ENCODE data around the gene CERKL.
A peak's percentile ranks its signal among the peaks of the same experiment; 100 is the strongest.

CERKL gene

GRCh38 chr2:181680937-181681811 is 24.3 kb upstream of the CERKL start:
- peaks cover 6% of the 10 kb centered on the region for H3K36me3 Mint-ChIP-seq
- peaks cover 52% of the 10 kb centered on the region for H3K4me1 Mint-ChIP-seq (ENCODE audit: low read depth)
- no peak overlapping the region for H3K27ac Mint-ChIP-seq
- peaks cover 6% of the 10 kb centered on the region for H3K9me3 Mint-ChIP-seq (ENCODE audit: low read depth)
- H3K27me3 Mint-ChIP-seq, result peaks cover 65% of the 10 kb centered on the region
- H3K4me3 Mint-ChIP-seq, result peak overlapping the region; percentile 66

GRCh38 chr2:181680055-181680936 is 23.4 kb upstream of the CERKL start, which contains the start of gene NEUROD1:
NEUROD1 (minus strand) TSS chr2:181680517; CDS start chr2:181678860, 1,657 bp downstream.
- Mint-ChIP-seq H3K4me3 (peak within 1 kb of the TSS; percentile 66), H3K27me3 (peaks cover 61% of the 10 kb centered on the region), H3K9me3 (ENCODE audit: low read depth) (peaks cover 6% of the 10 kb centered on the region), H3K27ac (no peak within 1 kb of the TSS), H3K4me1 (ENCODE audit: low read depth) (peaks cover 52% of the 10 kb centered on the region), H3K36me3 (peaks cover 6% of the 10 kb centered on the region)

- Mint-ChIP-seq H3K27ac (no peak overlapping the region), H3K4me1 (ENCODE audit: low read depth) (peaks cover 46% of the 10 kb centered on the region), H3K27me3 (peaks cover 59% of the 10 kb centered on the region), H3K9me3 (ENCODE audit: low read depth) (peaks cover 6% of the 10 kb centered on the region), H3K4me3 (no peak overlapping the region), H3K36me3 (peaks cover 6% of the 10 kb centered on the region)
Observed at GRCh38 chr2:181679544-181679979, 22.7 kb upstream of the CERKL start.

GRCh38 chr2:181678861-181679543 is 22.1 kb upstream of the CERKL start:
- H3K9me3 Mint-ChIP-seq (ENCODE audit: low read depth), result peaks cover 6% of the 10 kb centered on the region
- H3K4me1 Mint-ChIP-seq (ENCODE audit: low read depth), result peaks cover 42% of the 10 kb centered on the region
- H3K27me3 Mint-ChIP-seq, result peaks cover 58% of the 10 kb centered on the region
- peak overlapping the region; percentile 61 for H3K27ac Mint-ChIP-seq
- H3K4me3 Mint-ChIP-seq, result no peak overlapping the region
- peaks cover 6% of the 10 kb centered on the region for H3K36me3 Mint-ChIP-seq

- Mint-ChIP-seq H3K4me1 (ENCODE audit: low read depth) (peaks cover 39% of the 10 kb centered on the region), H3K27me3 (peaks cover 59% of the 10 kb centered on the region), H3K27ac (peak overlapping the region; percentile 41), H3K9me3 (ENCODE audit: low read depth) (peaks cover 6% of the 10 kb centered on the region), H3K36me3 (peaks cover 6% of the 10 kb centered on the region), H3K4me3 (peak overlapping the region; percentile 38)
Observed at GRCh38 chr2:181677912-181678586, 21.1 kb upstream of the CERKL start.

- H3K27ac Mint-ChIP-seq, result no peak overlapping the region
- peaks cover 20% of the 10 kb centered on the region for H3K4me1 Mint-ChIP-seq (ENCODE audit: low read depth)
- H3K4me3 Mint-ChIP-seq, result no peak overlapping the region
- H3K36me3 Mint-ChIP-seq, result peaks cover 6% of the 10 kb centered on the region
- H3K9me3 Mint-ChIP-seq (ENCODE audit: low read depth), result peaks cover 6% of the 10 kb centered on the region
- peaks cover 43% of the 10 kb centered on the region for H3K27me3 Mint-ChIP-seq
Observed at GRCh38 chr2:181675254-181675653, 18.3 kb upstream of the CERKL start.

- Mint-ChIP-seq H3K27ac (no peak overlapping the region), H3K4me1 (ENCODE audit: low read depth) (peaks cover 19% of the 10 kb centered on the region), H3K9me3 (ENCODE audit: low read depth) (peaks cover 6% of the 10 kb centered on the region), H3K4me3 (no peak overlapping the region), H3K36me3 (peaks cover 6% of the 10 kb centered on the region), H3K27me3 (peaks cover 37% of the 10 kb centered on the region)
Observed at GRCh38 chr2:181674461-181674860, 17.6 kb upstream of the CERKL start.

GRCh38 chr2:181673173-181673572 is 16.3 kb upstream of the CERKL start:
- Mint-ChIP-seq H3K4me1 (ENCODE audit: low read depth) (peaks cover 14% of the 10 kb centered on the region), H3K27ac (no peak overlapping the region), H3K9me3 (ENCODE audit: low read depth) (no peaks in the 10 kb centered on the region), H3K27me3 (peaks cover 33% of the 10 kb centered on the region), H3K36me3 (peaks cover 2% of the 10 kb centered on the region), H3K4me3 (no peak overlapping the region)

GRCh38 chr2:181672255-181673008 is 15.5 kb upstream of the CERKL start:
- Mint-ChIP-seq H3K27ac (no peak overlapping the region), H3K9me3 (ENCODE audit: low read depth) (no peaks in the 10 kb centered on the region), H3K4me1 (ENCODE audit: low read depth) (peaks cover 9% of the 10 kb centered on the region), H3K27me3 (peaks cover 26% of the 10 kb centered on the region), H3K36me3 (no peaks in the 10 kb centered on the region), H3K4me3 (no peak overlapping the region)

GRCh38 chr2:181670632-181671031 is 13.7 kb upstream of the CERKL start:
- peaks cover 4% of the 10 kb centered on the region for H3K36me3 Mint-ChIP-seq
- H3K27me3 Mint-ChIP-seq, result peaks cover 23% of the 10 kb centered on the region

GRCh38 chr2:181667234-181667633 is 10.3 kb upstream of the CERKL start:
- peaks cover 16% of the 10 kb centered on the region for H3K27me3 Mint-ChIP-seq
- peaks cover 18% of the 10 kb centered on the region for H3K9me3 Mint-ChIP-seq (ENCODE audit: low read depth)
- H3K4me3 Mint-ChIP-seq, result no peak overlapping the region
- peaks cover 5% of the 10 kb centered on the region for H3K36me3 Mint-ChIP-seq
- peaks cover under 1% of the 10 kb centered on the region for H3K4me1 Mint-ChIP-seq (ENCODE audit: low read depth)
- H3K27ac Mint-ChIP-seq, result no peak overlapping the region

More at GRCh38 chr2:181670632-181671031, 13.7 kb upstream of the CERKL start:
- Mint-ChIP-seq H3K27ac (no peak overlapping the region), H3K4me1 (ENCODE audit: low read depth) (peaks cover 9% of the 10 kb centered on the region), H3K4me3 (no peak overlapping the region), H3K9me3 (ENCODE audit: low read depth) (peaks cover 16% of the 10 kb centered on the region)

GRCh38 chr2:181662287-181662686 is 5.4 kb upstream of the CERKL start:
- H3K4me1 Mint-ChIP-seq (ENCODE audit: low read depth), result peaks cover under 1% of the 10 kb centered on the region
- no peak overlapping the region for H3K27ac Mint-ChIP-seq
- no peak overlapping the region for H3K4me3 Mint-ChIP-seq
- H3K27me3 Mint-ChIP-seq, result peaks cover 26% of the 10 kb centered on the region
- peaks cover 5% of the 10 kb centered on the region for H3K36me3 Mint-ChIP-seq
- H3K9me3 Mint-ChIP-seq (ENCODE audit: low read depth), result peaks cover 18% of the 10 kb centered on the region

GRCh38 chr2:181660181-181660580 is 3.3 kb upstream of the CERKL start:
- Mint-ChIP-seq H3K9me3 (ENCODE audit: low read depth) (no peaks in the 10 kb centered on the region), H3K36me3 (no peaks in the 10 kb centered on the region), H3K4me3 (no peak overlapping the region), H3K4me1 (ENCODE audit: low read depth) (peaks cover 7% of the 10 kb centered on the region), H3K27ac (no peak overlapping the region), H3K27me3 (peaks cover 30% of the 10 kb centered on the region)
